GM12878 (cell line): ENCODE measurements around the gene RAB3A. TPM values are rescaled to one million over a fixed set of nuclear protein-coding genes. Genes with fewer than 3 reads are reported as not detected.

ENCODE experiments used
- ATAC-seq: fragments of 200-7000 bp; cut with Tn5 transposase; 3 replicates; pipeline ENCODE4 v1.9.1; 2020; ENCODE audit warnings: mild to moderate bottlenecking, moderate library complexity
- BruUV-seq: library from RNA; stranded (reverse); fragments of 400-500 nt; replicated peaks from 2 replicates; lab custom pipeline; 2021; lab: Mats Ljungman, UMichigan
- CTCF ChIA-PET: fragments of 300-600 bp; sonication (Branson Sonifier 250); formaldehyde crosslinking; extraction: SDS; loops from one replicate; lab custom pipeline; 2021; ENCODE audit warnings: inconsistent platforms; lab: Yijun Ruan, JAX
- POLR2A ChIA-PET: fragments of 350-600 bp; formaldehyde crosslinking; extraction: SDS; loops from one replicate; lab custom pipeline; 2021; ENCODE audit warnings: inconsistent platforms; lab: Charles Lee
- RAD21 ChIA-PET: fragments of 300-600 bp; sonication (Branson Sonifier 250); formaldehyde crosslinking; loops from one replicate; lab custom pipeline; 2023; ENCODE audit warnings: antibody characterized with exemption; ENCODE audit not compliant: unreplicated experiment; lab: Charles Lee
- SMC1A ChIA-PET: fragments of 300-600 bp; sonication (Branson Sonifier 250); formaldehyde crosslinking; loops from one replicate; lab custom pipeline; 2023; ENCODE audit not compliant: unreplicated experiment, uncharacterized antibody; lab: Charles Lee
- DNase-seq: peaks from one replicate; pipeline ENCODE4 v3.0.0-alpha.2; 2011; ENCODE audit warnings: low read depth, low spot score
- FAIRE-seq: peaks from 3 replicates; lab custom pipeline; 2011; peaks lifted over from hg19 to GRCh38; lab: Jason Lieb, UNC
- H2AFZ ChIP-seq: 2 replicates; pipeline ENCODE4 v1.6.0; 2011; ENCODE audit warnings: low read depth, low read length, control low read depth; ENCODE audit not compliant: control insufficient read depth
- H3K27ac ChIP-seq: 2 replicates; pipeline ENCODE4 v1.5.1; 2011; ENCODE audit warnings: control low read depth; ENCODE audit not compliant: control insufficient read depth, insufficient read depth
- H3K27me3 ChIP-seq, 2 experiments: replicated peaks in 1 of 2; 2 replicates each; pipeline versions ENCODE4 v1.6.0 to v1.6.1; 2011; ENCODE audit warnings: low read length in 1 of 2; ENCODE audit not compliant: control insufficient read depth in 2 of 2, insufficient read depth in 2 of 2
- H3K36me3 ChIP-seq, 2 experiments: 2 replicates each; pipeline ENCODE4 v1.5.1; 2011; ENCODE audit warnings: low read length in 1 of 2; ENCODE audit not compliant: control insufficient read depth in 2 of 2, insufficient read depth in 2 of 2
- H3K4me1 ChIP-seq: 2 replicates; pipeline ENCODE4 v1.6.1; 2011; ENCODE audit warnings: mild to moderate bottlenecking, low read length, moderate library complexity, mixed read lengths; ENCODE audit not compliant: control insufficient read depth, insufficient read depth
- H3K4me2 ChIP-seq: 2 replicates; pipeline ENCODE4 v1.6.0; 2011; ENCODE audit warnings: control low read depth; ENCODE audit not compliant: control insufficient read depth, insufficient read depth
- H3K4me3 ChIP-seq: fragments of 200-600 bp; sonication (generic); 2 replicates; pipeline ENCODE4 v1.5.1; 2016
- H3K79me2 ChIP-seq: 2 replicates; pipeline ENCODE4 v1.6.0; 2011; ENCODE audit warnings: low read length; ENCODE audit not compliant: control insufficient read depth, insufficient read depth
- H3K9ac ChIP-seq: 2 replicates; pipeline ENCODE4 v1.8.0; 2011; ENCODE audit warnings: low read length, control low read depth, mixed read lengths; ENCODE audit not compliant: control insufficient read depth, insufficient read depth
- H3K9me3 ChIP-seq: replicated peaks from 3 replicates; pipeline ENCODE4 v1.5.1; 2011; ENCODE audit warnings: mild to moderate bottlenecking, low read length; ENCODE audit not compliant: control insufficient read depth, insufficient read depth
- H4K20me1 ChIP-seq: 2 replicates; pipeline ENCODE4 v1.6.0; 2011; ENCODE audit not compliant: control insufficient read depth, insufficient read depth
- RB1 ChIP-seq: fragments of 450-650 bp; formaldehyde crosslinking; IDR thresholded peaks from 2 replicates; pipeline ENCODE4 v1.6.1; 2017; ENCODE audit warnings: mild to moderate bottlenecking, borderline replicate concordance
- STAT1 ChIP-seq: fragments of 450-650 bp; conservative IDR thresholded peaks from 2 replicates; pipeline ENCODE4 v1.6.1; 2014; ENCODE audit warnings: antibody characterized with exemption, mild to moderate bottlenecking
- STAT3 ChIP-seq: IDR thresholded peaks from 2 replicates; pipeline ENCODE4 v1.6.1; 2011; ENCODE audit warnings: low read depth, low read length, improper control_type of control experiment
- TBL1XR1 ChIP-seq: IDR thresholded peaks from 2 replicates; pipeline ENCODE4 v1.6.1; 2012; ENCODE audit warnings: low read depth, low read length, improper control_type of control experiment
- WGBS: methylation state at CpG from one replicate; pipeline ENCODE4 v1.1.6; 2016; ENCODE audit warnings: low lambda C conversion rate; ENCODE audit not compliant: insufficient replicate concordance, insufficient coverage; ENCODE audit errors: missing lambda C conversion rate; 5-methylcytosine and 5-hydroxymethylcytosine counted together
- in situ Hi-C: fragments of 300-500 bp; cut with MboI; formaldehyde crosslinking; loops from 9 replicates; pipeline ENCODE4 v1.14.3; 2018; ENCODE audit warnings: mixed read lengths
- intact Hi-C: fragments of 100-400 bp; cut with micrococcal nuclease; formaldehyde crosslinking; loops from one replicate; pipeline ENCODE4 v1.14.2; 2022; ENCODE audit not compliant: unreplicated experiment
- polyA plus RNA-seq, 11 experiments: library from polyadenylated mRNA; depleted of rRNA in 4 of 11; unstranded in 6 of 11; stranded (reverse) in 5 of 11; fragments of >200 nt; fragmentation: Nextera tagmentation in 4 of 11; fragmentation: Illumina TruSeq in 1 of 11; extraction: Ambion mirVana in 4 of 11; extraction: Trizol in 1 of 11; gene quantifications; 1 replicate in 1 of 11; 2 replicates in 10 of 11; pipeline versions ENCODE4 v1.2.1 to v1.2.3, GENCODE V29; 2011 to 2016; ENCODE audit warnings: inconsistent platforms in 2 of 11, missing spikeins in 2 of 11, low read depth in 1 of 11
- total RNA-seq, 4 experiments: library from RNA; depleted of rRNA in 3 of 4; stranded (reverse); fragments of >200 nt in 3 of 4; fragmentation: Illumina TruSeq in 1 of 4; extraction: Trizol in 1 of 4; gene quantifications; 2 replicates each; pipeline versions ENCODE4 v1.2.1 to v1.2.3, GENCODE V29; 2013 to 2021
- TF ChIP-seq, protein P1 (sequence below): fragments of 450-650 bp; IDR thresholded peaks from 2 replicates; pipeline ENCODE4 v1.6.1; 2016; ENCODE audit warnings: mild to moderate bottlenecking
- TF ChIP-seq, protein P2 (sequence below): IDR thresholded peaks from 2 replicates; pipeline ENCODE4 v1.6.1; 2012; ENCODE audit warnings: low read length, inconsistent platforms
- TF ChIP-seq, protein P3 (sequence below): fragments of 450-650 bp; formaldehyde crosslinking; IDR thresholded peaks from 2 replicates; pipeline ENCODE4 v1.4.0; 2022; ENCODE audit warnings: mild to moderate bottlenecking, moderate library complexity
- TF ChIP-seq, protein P4 (sequence below): IDR thresholded peaks from 2 replicates; pipeline ENCODE4 v1.6.1; 2012; ENCODE audit warnings: low read depth, low read length, improper control_type of control experiment

The RAB3A gene
- total and polyA plus RNA-seq, 10 of the 15 experiments (the other 5 are each of a cell fraction or from before 2014, with no cell fraction given) = 0.07 to 3.5 (median 1.2) TPM; not detected in 1

DNA sequence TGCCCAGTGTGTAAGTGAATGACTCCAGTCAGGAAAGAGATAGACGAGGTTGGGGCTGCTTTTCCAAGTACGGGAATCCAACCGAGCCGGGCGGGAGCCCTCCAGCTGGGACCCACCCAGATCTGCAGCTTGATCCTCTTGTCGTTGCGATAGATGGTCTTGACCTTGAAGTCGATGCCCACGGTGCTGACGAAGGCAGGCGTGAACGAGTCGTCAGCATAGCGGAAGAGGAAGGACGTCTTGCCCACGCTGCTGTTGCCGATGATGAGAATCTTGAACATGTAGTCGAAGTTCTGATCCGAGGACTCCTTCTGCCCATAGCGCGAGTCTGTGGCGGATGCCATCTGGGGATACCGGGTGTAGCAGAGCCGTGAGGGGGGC, 1.5 kb downstream of the RAB3A start:
- peaks cover 6% of the 10 kb centered on the region for H3K4me1 ChIP-seq
- no peak for DNase-seq
- no peaks in the 10 kb centered on the region for H3K27me3 ChIP-seq
- no peak overlapping the region for H3K27ac ChIP-seq
- ChIA-PET POLR2A (interaction anchor here (1.3 to 3.4 kb wide), 2 partner anchors 9 to 10 kb away, joined by 7 to 17 read pairs; partner anchors contain the start of gene MPV17L2), SMC1A (interaction anchor here (0.6 to 9.5 kb wide), 3 partner anchors 50 to 126 kb away, joined by 3 to 121 read pairs (median 4); a partner anchor contains a TSS), RAD21 (interaction anchor here (0.8 to 4.9 kb wide), 7 partner anchors 10 to 89 kb away, joined by 3 to 31 read pairs (median 6); partner anchors contain the start of genes JUND and MPV17L2), CTCF (interaction anchor here (0.7 to 11.7 kb wide), 4 partner anchors 11 to 126 kb away, joined by 3 to 213 read pairs (median 4); a partner anchor contains a TSS)
- TF ChIP-seq TBL1XR1 = no peak
- TF ChIP-seq STAT3 = no peak
- TF ChIP-seq, protein P1, sequence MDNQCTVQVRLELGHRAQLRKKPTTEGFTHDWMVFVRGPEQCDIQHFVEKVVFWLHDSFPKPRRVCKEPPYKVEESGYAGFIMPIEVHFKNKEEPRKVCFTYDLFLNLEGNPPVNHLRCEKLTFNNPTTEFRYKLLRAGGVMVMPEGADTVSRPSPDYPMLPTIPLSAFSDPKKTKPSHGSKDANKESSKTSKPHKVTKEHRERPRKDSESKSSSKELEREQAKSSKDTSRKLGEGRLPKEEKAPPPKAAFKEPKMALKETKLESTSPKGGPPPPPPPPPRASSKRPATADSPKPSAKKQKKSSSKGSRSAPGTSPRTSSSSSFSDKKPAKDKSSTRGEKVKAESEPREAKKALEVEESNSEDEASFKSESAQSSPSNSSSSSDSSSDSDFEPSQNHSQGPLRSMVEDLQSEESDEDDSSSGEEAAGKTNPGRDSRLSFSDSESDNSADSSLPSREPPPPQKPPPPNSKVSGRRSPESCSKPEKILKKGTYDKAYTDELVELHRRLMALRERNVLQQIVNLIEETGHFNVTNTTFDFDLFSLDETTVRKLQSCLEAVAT = 0 out of 2 replicates have a peak, but pooled peaks have one; percentile 40
- TF ChIP-seq, protein P2, sequence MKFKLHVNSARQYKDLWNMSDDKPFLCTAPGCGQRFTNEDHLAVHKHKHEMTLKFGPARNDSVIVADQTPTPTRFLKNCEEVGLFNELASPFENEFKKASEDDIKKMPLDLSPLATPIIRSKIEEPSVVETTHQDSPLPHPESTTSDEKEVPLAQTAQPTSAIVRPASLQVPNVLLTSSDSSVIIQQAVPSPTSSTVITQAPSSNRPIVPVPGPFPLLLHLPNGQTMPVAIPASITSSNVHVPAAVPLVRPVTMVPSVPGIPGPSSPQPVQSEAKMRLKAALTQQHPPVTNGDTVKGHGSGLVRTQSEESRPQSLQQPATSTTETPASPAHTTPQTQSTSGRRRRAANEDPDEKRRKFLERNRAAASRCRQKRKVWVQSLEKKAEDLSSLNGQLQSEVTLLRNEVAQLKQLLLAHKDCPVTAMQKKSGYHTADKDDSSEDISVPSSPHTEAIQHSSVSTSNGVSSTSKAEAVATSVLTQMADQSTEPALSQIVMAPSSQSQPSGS = no peak
- TF ChIP-seq, protein P3, sequence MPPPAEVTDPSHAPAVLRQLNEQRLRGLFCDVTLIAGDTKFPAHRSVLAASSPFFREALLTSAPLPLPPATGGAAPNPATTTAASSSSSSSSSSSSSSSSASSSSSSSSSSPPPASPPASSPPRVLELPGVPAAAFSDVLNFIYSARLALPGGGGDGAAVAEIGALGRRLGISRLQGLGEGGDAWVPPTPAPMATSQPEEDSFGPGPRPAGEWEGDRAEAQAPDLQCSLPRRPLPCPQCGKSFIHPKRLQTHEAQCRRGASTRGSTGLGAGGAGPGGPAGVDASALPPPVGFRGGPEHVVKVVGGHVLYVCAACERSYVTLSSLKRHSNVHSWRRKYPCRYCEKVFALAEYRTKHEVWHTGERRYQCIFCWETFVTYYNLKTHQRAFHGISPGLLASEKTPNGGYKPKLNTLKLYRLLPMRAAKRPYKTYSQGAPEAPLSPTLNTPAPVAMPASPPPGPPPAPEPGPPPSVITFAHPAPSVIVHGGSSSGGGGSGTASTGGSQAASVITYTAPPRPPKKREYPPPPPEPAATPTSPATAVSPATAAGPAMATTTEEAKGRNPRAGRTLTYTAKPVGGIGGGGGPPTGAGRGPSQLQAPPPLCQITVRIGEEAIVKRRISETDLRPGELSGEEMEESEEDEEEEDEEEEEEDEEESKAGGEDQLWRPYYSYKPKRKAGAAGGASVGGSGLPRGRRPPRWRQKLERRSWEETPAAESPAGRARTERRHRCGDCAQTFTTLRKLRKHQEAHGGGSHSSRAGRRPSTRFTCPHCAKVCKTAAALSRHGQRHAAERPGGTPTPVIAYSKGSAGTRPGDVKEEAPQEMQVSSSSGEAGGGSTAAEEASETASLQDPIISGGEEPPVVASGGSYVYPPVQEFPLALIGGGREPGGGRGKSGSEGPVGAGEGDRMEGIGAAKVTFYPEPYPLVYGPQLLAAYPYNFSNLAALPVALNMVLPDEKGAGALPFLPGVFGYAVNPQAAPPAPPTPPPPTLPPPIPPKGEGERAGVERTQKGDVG = no peak
- TF ChIP-seq STAT1 = no peak
- TF ChIP-seq RB1 = no peak
- TF ChIP-seq, protein P4, sequence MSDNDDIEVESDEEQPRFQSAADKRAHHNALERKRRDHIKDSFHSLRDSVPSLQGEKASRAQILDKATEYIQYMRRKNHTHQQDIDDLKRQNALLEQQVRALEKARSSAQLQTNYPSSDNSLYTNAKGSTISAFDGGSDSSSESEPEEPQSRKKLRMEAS = no peak
- H4K20me1 ChIP-seq = no peaks in the 10 kb centered on the region
- peak overlapping the region; percentile 56; the same call in 1 of the 2 replicates for H3K4me2 ChIP-seq
- no peak overlapping the region for H3K9ac ChIP-seq
- no peak overlapping the region for H2AFZ ChIP-seq
- WGBS = 87% methylated on average over 24 of the region's 24 CpGs
- H3K36me3 ChIP-seq = peaks cover 0 to 12% of the 10 kb centered on the region in 2 experiments; a peak in 2 of 4 replicates
- intact Hi-C loops (loop anchor here (10.0 kb wide), 1 partner anchor 212 kb away; the partner anchor contains the start of gene SSBP4), in situ Hi-C loops (no loop called here)
- H3K79me2 ChIP-seq = peaks cover 9% of the 10 kb centered on the region
- BruUV-seq = no TSS peak
- H3K4me3 ChIP-seq = peak overlapping the region; percentile 86
- ATAC-seq = no peak
- H3K9me3 ChIP-seq = no peaks in the 10 kb centered on the region
- peak; percentile 31 for FAIRE-seq
